Measurements from ENCODE around the gene LHX3. TPM values are rescaled to one million over a fixed set of nuclear protein-coding genes. Genes with fewer than 3 reads are reported as not detected.

The LHX3 gene
- total RNA-seq, 4 donors from 2014 or later, result not detected

DNA sequence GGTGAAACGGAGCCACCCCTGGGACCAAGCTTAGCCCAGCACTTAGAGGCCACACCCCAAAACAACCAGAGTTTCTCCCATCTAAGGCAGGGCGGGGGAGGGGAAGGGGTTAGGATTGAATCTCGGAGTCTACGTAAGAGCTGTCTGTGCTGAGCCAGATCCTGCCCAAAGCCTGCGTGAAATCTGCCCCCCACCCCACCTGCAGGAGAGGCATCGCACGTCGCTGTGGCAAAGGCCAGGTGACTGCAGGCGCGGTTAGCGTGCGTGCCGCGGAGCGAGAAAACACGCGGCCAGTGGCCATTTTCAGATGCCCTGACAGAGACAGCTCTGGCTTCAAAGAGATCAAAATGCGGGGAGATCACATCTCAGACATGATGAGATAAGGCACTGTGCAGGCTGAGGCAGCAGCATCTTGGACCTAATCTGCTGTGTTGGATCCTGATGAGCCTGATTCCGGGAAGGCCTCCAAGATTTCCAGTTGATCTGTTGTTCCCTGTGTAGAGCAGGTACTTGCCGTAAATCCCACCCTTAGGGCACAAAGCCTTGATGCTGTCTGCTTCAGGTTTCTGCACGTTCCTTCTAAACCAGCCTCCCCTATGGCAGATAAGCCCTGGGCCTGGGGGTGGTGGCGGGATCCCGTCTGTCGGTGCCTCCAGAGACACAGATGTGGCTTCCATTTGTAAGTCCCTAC, 43.2 kb upstream of the LHX3 start:
- intact Hi-C loops (cut with DNase I; ENCODE audit: low total_unique reads), result no loop called here
- TF ChIP-seq, protein P1, sequence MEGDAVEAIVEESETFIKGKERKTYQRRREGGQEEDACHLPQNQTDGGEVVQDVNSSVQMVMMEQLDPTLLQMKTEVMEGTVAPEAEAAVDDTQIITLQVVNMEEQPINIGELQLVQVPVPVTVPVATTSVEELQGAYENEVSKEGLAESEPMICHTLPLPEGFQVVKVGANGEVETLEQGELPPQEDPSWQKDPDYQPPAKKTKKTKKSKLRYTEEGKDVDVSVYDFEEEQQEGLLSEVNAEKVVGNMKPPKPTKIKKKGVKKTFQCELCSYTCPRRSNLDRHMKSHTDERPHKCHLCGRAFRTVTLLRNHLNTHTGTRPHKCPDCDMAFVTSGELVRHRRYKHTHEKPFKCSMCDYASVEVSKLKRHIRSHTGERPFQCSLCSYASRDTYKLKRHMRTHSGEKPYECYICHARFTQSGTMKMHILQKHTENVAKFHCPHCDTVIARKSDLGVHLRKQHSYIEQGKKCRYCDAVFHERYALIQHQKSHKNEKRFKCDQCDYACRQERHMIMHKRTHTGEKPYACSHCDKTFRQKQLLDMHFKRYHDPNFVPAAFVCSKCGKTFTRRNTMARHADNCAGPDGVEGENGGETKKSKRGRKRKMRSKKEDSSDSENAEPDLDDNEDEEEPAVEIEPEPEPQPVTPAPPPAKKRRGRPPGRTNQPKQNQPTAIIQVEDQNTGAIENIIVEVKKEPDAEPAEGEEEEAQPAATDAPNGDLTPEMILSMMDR (IDR thresholded peaks at IDR 0.05), result no peak
- TF ChIP-seq POLR2A (IDR thresholded peaks at IDR 0.05), result no peak
- Histone ChIP-seq H3K4me3 (no peak overlapping the region), H3K27me3 (no peaks in the 10 kb centered on the region), H3K36me3 (no peaks in the 10 kb centered on the region), H3K9me3 (no peaks in the 10 kb centered on the region), H3K4me1 (peaks cover 6 to 11% of the 10 kb centered on the region in 2 donors), H3K27ac (no peak overlapping the region)
- DNase-seq, result no peak

DNA sequence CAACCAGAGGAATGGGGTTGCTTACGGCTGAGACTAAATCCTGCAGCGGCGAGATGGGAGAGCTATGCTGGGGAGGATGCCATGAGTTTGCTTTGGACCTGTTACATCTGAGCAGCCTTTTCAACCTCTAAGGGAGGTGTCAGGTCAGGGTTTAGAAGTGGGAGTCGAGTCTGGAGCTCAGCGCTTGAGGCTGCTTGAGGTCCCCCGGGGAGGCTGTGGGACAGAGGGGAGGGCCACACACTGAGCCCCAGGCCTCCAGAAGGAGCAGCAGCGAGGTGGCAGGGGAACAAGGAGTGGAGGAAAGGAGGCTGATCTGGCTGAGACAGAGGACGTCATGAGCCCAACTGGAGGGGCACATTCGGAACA, 42.6 kb upstream of the LHX3 start:
- no peaks in the 10 kb centered on the region for H3K27me3 ChIP-seq
- intact Hi-C loops (cut with DNase I; ENCODE audit: low total_unique reads), result no loop called here

DNA sequence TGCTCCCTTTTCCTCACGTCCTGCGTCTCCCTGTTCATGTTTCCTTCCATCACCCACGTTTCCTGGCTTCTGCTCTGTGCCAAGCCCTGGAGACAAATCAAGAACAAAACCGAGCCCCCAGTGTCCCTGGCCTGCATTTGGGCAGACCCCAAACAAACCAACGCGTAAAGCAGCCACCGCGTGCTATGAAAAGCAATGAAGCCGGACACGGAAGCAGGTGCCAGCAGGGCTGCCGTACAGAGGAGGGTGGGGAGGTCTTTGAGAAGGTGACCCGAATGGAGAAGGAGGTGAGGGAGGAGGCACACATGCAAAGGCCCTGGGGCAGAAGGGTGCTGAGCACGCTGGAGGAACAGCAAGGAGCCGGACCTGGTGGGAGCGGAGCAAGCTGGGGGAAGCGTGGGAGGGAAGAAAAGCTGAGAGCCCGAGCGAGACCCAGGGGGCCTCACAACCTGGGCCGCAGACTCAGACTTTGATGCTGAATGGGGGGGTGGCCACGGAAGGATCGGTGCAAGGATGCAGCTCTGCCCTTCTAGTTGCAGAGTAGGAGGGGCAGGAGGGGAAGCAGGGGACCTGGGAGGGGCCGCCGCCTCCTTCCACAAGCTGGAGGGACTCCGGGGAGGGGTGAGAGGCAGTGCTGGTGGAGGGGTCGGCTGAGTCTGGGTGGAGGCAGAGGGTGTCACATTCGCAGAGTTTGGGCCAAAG, 42.1 kb upstream of the LHX3 start:
- no peak overlapping the region for H3K4me3 ChIP-seq
- H3K27me3 ChIP-seq, result no peaks in the 10 kb centered on the region
- TF ChIP-seq, protein P1 (IDR thresholded peaks at IDR 0.05), result no peak
- no peak for TF ChIP-seq POLR2A (IDR thresholded peaks at IDR 0.05)
- no peaks in the 10 kb centered on the region for H3K9me3 ChIP-seq
- H3K4me1 ChIP-seq, result peaks cover 6 to 11% of the 10 kb centered on the region in 2 donors
- intact Hi-C loops (cut with DNase I; ENCODE audit: low total_unique reads), result no loop called here
- DNase-seq, result no peak
- no peaks in the 10 kb centered on the region for H3K36me3 ChIP-seq
- H3K27ac ChIP-seq, result no peak overlapping the region

More for the DNA sequence above, 42.6 kb upstream of the LHX3 start:
- Histone ChIP-seq H3K27ac (no peak overlapping the region), H3K4me1 (peaks cover 6 to 11% of the 10 kb centered on the region in 2 donors), H3K4me3 (no peak overlapping the region), H3K36me3 (no peaks in the 10 kb centered on the region), H3K9me3 (no peaks in the 10 kb centered on the region)
- DNase-seq, result no peak
- TF ChIP-seq, protein P1 (IDR thresholded peaks at IDR 0.05), result no peak
- no peak for TF ChIP-seq POLR2A (IDR thresholded peaks at IDR 0.05)

DNA sequence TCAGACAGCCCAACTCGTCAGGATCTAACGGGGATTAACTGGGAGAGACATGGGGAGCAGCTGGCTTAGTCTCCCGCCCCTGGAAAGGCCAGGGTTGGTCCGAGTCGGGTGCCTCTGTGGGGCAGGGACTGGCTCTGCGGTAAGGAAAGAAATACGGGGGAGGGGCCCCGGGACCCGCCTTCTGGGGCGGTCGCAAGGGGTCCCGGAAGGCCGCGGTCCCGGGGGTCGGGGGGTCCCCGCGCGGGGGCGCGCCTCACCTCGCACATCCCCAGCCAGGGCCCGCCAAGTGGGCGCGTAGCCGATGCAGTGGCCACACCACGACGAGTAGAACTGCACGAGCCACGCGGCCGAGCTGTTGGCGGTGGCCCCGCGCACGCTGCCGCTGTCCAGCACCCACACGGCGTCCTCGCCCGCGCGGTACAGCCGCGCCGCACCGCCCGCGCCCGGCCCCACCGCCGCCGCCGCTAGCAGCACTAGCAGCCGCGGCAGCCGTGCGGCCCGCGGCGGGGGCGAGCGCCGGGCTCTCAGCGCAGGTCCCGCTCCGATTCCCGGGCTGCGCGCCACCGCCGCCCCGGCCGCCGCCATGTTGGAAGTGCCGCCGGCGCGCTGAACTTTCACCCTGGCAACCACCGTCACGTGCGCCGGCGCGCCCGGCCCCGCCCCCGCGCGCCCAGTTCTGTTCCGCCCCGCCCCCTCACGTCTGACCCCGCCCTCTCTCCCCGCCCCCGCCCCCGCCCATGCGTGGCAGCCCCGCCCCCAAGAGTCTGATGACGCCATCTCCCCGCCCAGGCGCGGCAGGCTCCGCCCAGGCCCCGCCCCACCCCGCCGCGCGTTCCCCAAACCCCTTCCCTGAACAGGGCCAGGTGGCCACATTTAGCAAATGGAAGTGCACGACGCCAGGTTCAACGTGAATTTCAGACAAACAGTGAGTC, 40.6 kb upstream of the LHX3 start, which contains the start of gene QSOX2:
Gene QSOX2 (minus strand): TSS at position 594 of the 932 bp plus-strand sequence. CDS start 9 bp downstream, at position 585.
- Histone ChIP-seq H3K27me3 (no peaks in the 10 kb centered on the region), H3K4me1 (peaks cover 6 to 11% of the 10 kb centered on the region in 2 donors), H3K36me3 (no peaks in the 10 kb centered on the region), H3K4me3 (peak within 1 kb of the TSS; percentile 60 to 95), H3K27ac (peak within 1 kb of the TSS; percentile 5 to 56), H3K9me3 (no peaks in the 10 kb centered on the region)
- TF ChIP-seq POLR2A (IDR thresholded peaks at IDR 0.05), result peak in 1 of 2 donors; percentile 52
- TF ChIP-seq, protein P1 (IDR thresholded peaks at IDR 0.05), result no peak
- DNase-seq, result peak; percentile 80 to 83
- intact Hi-C loops (cut with DNase I; ENCODE audit: low total_unique reads), result no loop called here

Measured in uterus (tissue), 4 donors.